ENCODE data around the gene DLG1.
"Not testable (repeated sequence)": the region's sequence is repeated elsewhere in the genome, so short reads cannot be mapped to it uniquely, and the experiment has no call there.

The DLG1 gene

GRCh38 chr3:197218210-197218609 is 80.2 kb downstream of the DLG1 start:
- H3K27ac ChIP-seq: no peak overlapping the region
- no peak for TF ChIP-seq CTCF (IDR thresholded peaks at IDR 0.05)
- H3K4me3 ChIP-seq: no peak overlapping the region
- DNase-seq (ENCODE audit: low spot score): no peak

GRCh38 chr3:197216914-197217313 is 81.5 kb downstream of the DLG1 start:
- TF ChIP-seq CTCF (IDR thresholded peaks at IDR 0.05): no peak
- no peak overlapping the region for H3K27ac ChIP-seq
- DNase-seq (ENCODE audit: low spot score): no peak
- no peak overlapping the region for H3K4me3 ChIP-seq

GRCh38 chr3:197216169-197216860 is 82.1 kb downstream of the DLG1 start:
- Histone ChIP-seq H3K4me3 (no peak overlapping the region), H3K27ac (peak overlapping the region; percentile 6 to 15)
- TF ChIP-seq CTCF (IDR thresholded peaks at IDR 0.05): no peak
- no peak for DNase-seq (ENCODE audit: low spot score)

GRCh38 chr3:197212290-197212689 is 86.1 kb downstream of the DLG1 start:
- TF ChIP-seq CTCF (IDR thresholded peaks at IDR 0.05): no peak

GRCh38 chr3:197211698-197212097 is 86.7 kb downstream of the DLG1 start:
- not testable (repeated sequence) for DNase-seq (ENCODE audit: low spot score); H3K27ac ChIP-seq; H3K4me3 ChIP-seq

More at GRCh38 chr3:197212290-197212689, 86.1 kb downstream of the DLG1 start:
- Histone ChIP-seq H3K4me3 (no peak overlapping the region), H3K27ac (no peak overlapping the region)
- no peak for DNase-seq (ENCODE audit: low spot score)

GRCh38 chr3:197209366-197210260 is 88.8 kb downstream of the DLG1 start:
- Histone ChIP-seq H3K4me3 (no peak overlapping the region), H3K27ac (no peak overlapping the region)
- no peak for DNase-seq (ENCODE audit: low spot score)
- no peak for TF ChIP-seq CTCF (IDR thresholded peaks at IDR 0.05)

GRCh38 chr3:197206913-197207312 is 91.5 kb downstream of the DLG1 start:
- Histone ChIP-seq H3K4me3 (no peak overlapping the region), H3K27ac (no peak overlapping the region)
- no peak for DNase-seq (ENCODE audit: low spot score)
- no peak for TF ChIP-seq CTCF (IDR thresholded peaks at IDR 0.05)
